GM12864 (cell line): ENCODE measurements around the gene PAPSS1.

Source experiments
- DNase-seq: peaks from one replicate; pipeline ENCODE4 v3.0.0-alpha.2; 2011; ENCODE audit warnings: low read depth
- H3K4me3 ChIP-seq: 2 replicates; pipeline ENCODE4 v1.5.1; 2011; ENCODE audit warnings: mild to moderate bottlenecking, low read depth, low read length, control low read depth
- CTCF ChIP-seq: IDR thresholded peaks from 2 replicates; pipeline ENCODE4 v1.5.1; 2011; ENCODE audit warnings: low read depth, mild to moderate bottlenecking, moderate library complexity, low read length, control low read depth, inconsistent platforms; ENCODE audit errors: missing control alignments

PAPSS1 gene

GRCh38 chr4:107747748-107748486 is 27.9 kb upstream of the PAPSS1 start:
- no peak for TF ChIP-seq CTCF
- no peak for DNase-seq
- H3K4me3 ChIP-seq, result no peak overlapping the region

- no peak overlapping the region for H3K4me3 ChIP-seq
- no peak for TF ChIP-seq CTCF
- DNase-seq, result no peak
These were observed 26.1 kb upstream of the PAPSS1 start for GRCh38 chr4:107746161-107746560.

DNA sequence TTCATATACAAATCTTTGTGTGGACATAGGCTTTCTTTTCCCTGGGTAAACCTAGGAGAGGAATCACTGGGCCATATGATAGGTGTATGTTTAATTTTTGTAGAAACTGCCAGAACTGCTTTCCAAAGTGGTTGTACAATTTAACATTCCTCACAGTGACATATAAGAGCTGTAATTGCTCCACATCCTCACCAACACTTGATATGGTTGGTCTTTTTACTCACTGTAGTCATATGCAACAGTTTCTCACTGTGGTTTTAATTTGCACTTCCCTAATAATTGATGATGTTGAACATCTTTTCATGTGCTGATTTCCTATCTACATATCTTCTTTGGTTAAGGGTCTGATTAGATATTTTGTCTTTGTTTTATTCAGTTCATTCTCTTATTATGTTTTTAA is 24.5 kb upstream of the PAPSS1 start:
- no peak overlapping the region for H3K4me3 ChIP-seq
- no peak for TF ChIP-seq CTCF
- no peak for DNase-seq

- no peak for TF ChIP-seq CTCF
- H3K4me3 ChIP-seq, result no peak overlapping the region
- no peak for DNase-seq
These were observed 23.5 kb upstream of the PAPSS1 start for GRCh38 chr4:107743532-107743931.

GRCh38 chr4:107742791-107743190 is 22.8 kb upstream of the PAPSS1 start:
- TF ChIP-seq CTCF, result no peak
- no peak overlapping the region for H3K4me3 ChIP-seq
- DNase-seq, result no peak

GRCh38 chr4:107742196-107742595 is 22.2 kb upstream of the PAPSS1 start:
- H3K4me3 ChIP-seq, result no peak overlapping the region
- DNase-seq, result no peak
- TF ChIP-seq CTCF, result no peak
